ENCODE data around the gene NEMP2.
"Not testable (repeated sequence)": the region's sequence is repeated elsewhere in the genome, so short reads cannot be mapped to it uniquely, and the experiment has no call there.

NEMP2 gene

GRCh38 chr2:190470256-190470826 lies 64.2 kb downstream of the NEMP2 start:
- peak in 1 of 2 donors; percentile 12 for DNase-seq (ENCODE audit: low read depth in 2 of 2)
- TF ChIP-seq CTCF (IDR thresholded peaks at IDR 0.05; ENCODE audit: low read depth, low read length): no peak
- H3K4me3 ChIP-seq (replicated peaks in 1 of 2; ENCODE audit: low read depth in 2 of 2, low read length in 2 of 2): no peak overlapping the region

GRCh38 chr2:190469771-190470170 lies 64.8 kb downstream of the NEMP2 start:
- peak; percentile 87 to 93 for DNase-seq (ENCODE audit: low read depth in 2 of 2)
- no peak for TF ChIP-seq CTCF (IDR thresholded peaks at IDR 0.05; ENCODE audit: low read depth, low read length)
- no peak overlapping the region for H3K4me3 ChIP-seq (replicated peaks in 1 of 2; ENCODE audit: low read depth in 2 of 2, low read length in 2 of 2)

GRCh38 chr2:190468814-190469569 lies 65.5 kb downstream of the NEMP2 start:
- no peak for TF ChIP-seq CTCF (IDR thresholded peaks at IDR 0.05; ENCODE audit: low read depth, low read length)
- DNase-seq (ENCODE audit: low read depth in 2 of 2): peak; percentile 98
- no peak overlapping the region for H3K4me3 ChIP-seq (replicated peaks in 1 of 2; ENCODE audit: low read depth in 2 of 2, low read length in 2 of 2)

GRCh38 chr2:190468354-190468753 lies 66.2 kb downstream of the NEMP2 start:
- not testable (repeated sequence) for H3K4me3 ChIP-seq (replicated peaks in 1 of 2; ENCODE audit: low read depth in 2 of 2, low read length in 2 of 2); DNase-seq (ENCODE audit: low read depth in 2 of 2)

- H3K4me3 ChIP-seq (replicated peaks in 1 of 2; ENCODE audit: low read depth in 2 of 2, low read length in 2 of 2): no peak overlapping the region
- no peak for TF ChIP-seq CTCF (IDR thresholded peaks at IDR 0.05; ENCODE audit: low read depth, low read length)
- DNase-seq (ENCODE audit: low read depth in 2 of 2): peak; percentile 20 to 24
These were observed 66.9 kb downstream of the NEMP2 start for GRCh38 chr2:190467575-190468083.

GRCh38 chr2:190466819-190467446 lies 67.6 kb downstream of the NEMP2 start:
- no peak for DNase-seq (ENCODE audit: low read depth in 2 of 2)
- no peak overlapping the region for H3K4me3 ChIP-seq (replicated peaks in 1 of 2; ENCODE audit: low read depth in 2 of 2, low read length in 2 of 2)
- TF ChIP-seq CTCF (IDR thresholded peaks at IDR 0.05; ENCODE audit: low read depth, low read length): no peak

- no peak overlapping the region for H3K4me3 ChIP-seq (replicated peaks in 1 of 2; ENCODE audit: low read depth in 2 of 2, low read length in 2 of 2)
- DNase-seq (ENCODE audit: low read depth in 2 of 2): no peak
- TF ChIP-seq CTCF (IDR thresholded peaks at IDR 0.05; ENCODE audit: low read depth, low read length): no peak
These were observed 69.5 kb downstream of the NEMP2 start for GRCh38 chr2:190465060-190465459.

Data from cardiac fibroblast (primary cell).